NCI-H524 treated with DMSO at 0.1 percent for 48 hours (cell line): ENCODE results near the gene BLM.
"Not testable (repeated sequence)": the region's sequence is repeated elsewhere in the genome, so short reads cannot be mapped to it uniquely, and the experiment has no call there.

Experiments used
- DNase-seq: peaks from one replicate; lab custom pipeline; 2025; lab: John Stamatoyannopoulos, UW

Gene BLM

DNA sequence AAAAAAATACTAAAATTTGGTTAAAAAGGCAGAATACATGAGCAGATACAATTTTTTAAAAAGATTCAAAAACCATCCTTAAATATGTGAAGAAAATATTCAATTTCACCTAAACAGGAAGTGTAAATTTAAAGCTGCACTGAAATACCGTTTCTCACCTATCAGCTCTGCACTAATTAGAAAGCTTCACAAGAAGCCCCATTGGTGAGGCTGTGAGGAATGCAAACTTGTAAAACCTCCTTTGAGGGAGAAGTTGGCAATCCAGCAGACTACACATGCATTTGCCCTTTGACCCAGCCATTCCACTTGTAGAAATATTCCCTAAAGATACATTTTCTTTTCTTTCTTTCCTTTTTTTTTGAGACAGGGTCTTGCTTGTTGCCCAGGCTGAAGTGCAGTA, 18.8 kb downstream of the BLM start:
- DNase-seq: no peak

DNA sequence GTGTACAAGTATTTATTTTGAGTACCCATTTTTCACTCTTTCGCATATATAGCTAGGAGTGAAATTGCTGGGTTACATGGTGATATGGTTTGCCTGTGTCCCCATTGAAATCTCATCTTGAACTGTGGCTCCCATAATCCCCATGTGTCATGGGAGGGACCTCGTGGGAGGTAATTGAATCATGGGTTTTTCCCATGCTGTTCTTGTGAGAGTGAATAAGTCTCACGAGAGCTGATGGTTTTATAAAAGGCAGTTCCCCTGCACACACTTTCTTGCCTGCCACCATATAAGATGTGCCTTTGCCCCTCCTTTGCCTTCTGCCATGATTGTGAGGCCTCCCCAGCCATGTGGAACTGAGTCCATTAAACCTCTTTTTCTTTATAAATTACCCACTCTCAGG, 23.4 kb downstream of the BLM start:
- not testable (repeated sequence) for DNase-seq

DNA sequence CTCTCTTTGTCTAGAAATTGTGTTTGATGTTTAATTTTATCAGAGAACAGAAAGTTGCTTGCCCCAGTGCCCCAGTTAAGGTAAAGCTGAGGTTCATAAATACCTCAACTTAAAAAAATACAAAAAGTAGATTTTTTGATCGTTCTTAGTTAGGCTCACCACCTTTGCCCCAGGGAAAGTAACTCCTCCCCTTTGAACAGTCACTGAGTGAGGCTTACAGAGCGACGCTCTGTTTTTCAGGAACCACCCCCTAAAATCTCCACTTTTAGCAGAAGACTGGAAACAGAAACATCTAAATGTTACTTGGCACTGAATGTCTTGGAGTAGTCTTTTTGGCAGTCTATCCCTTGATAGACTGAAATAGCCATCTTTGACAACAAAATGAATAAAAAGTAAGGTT, 24.9 kb downstream of the BLM start:
- no peak for DNase-seq

DNA sequence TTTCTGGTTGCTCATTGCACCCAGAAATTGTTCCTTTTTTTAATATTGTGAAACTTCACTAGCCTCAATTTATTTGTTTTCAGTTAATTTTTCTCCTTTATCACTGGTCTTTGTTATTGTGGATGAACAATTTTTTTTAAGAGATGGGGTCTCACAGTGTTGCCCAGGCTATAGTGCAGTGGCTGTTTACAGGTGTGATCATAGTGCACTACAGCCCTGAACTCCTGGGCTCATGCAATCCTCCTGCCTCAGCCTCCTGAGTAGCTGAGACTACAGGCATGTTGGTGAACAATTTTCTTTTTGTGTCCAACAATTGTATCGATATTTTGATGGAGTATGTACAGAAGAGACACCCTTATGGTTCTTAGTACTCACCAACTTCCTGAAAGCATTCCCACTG, 26.3 kb downstream of the BLM start:
- DNase-seq: no peak

DNA sequence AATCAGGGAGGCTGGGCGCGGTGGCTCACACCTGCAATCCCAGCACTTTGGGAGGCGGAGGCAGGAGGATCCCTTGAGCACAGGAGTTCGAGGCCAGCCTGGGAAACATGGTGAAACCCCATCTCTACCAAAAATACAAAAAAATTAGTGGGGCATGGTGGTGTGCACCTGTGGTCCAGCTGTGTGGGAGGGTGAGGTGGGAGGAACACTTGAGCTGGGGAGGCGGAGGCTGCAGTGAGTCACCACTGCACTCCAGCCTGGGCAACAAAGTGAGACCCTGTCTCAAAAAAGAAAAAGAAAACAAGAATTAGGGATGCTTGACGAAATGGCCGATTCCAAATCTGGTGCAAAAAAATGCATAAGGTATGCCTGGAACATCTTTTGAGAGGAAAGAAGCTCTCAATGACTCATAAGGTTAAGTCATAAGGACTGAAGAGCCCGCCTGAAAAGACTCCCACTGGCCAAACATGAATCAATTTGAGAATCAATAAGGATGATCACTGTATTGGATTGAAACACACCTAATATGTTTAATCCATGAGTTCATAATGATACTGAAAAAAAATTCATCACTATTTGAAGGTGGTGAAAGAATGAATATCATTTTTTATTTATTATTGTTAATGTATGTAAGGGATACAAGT, 27.7 kb downstream of the BLM start:
- DNase-seq: no peak

DNA sequence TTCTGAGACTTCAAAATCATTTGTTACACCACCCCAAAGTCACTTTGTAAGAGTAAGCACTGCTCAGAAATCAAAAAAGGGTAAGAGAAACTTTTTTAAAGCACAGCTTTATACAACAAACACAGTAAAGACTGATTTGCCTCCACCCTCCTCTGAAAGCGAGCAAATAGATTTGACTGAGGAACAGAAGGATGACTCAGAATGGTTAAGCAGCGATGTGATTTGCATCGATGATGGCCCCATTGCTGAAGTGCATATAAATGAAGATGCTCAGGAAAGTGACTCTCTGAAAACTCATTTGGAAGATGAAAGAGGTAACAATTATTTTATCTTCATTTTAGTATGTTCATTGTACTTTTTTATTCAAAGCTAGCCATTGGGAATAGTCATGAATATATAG, 32.6 kb downstream of the BLM start:
- DNase-seq: no peak

DNA sequence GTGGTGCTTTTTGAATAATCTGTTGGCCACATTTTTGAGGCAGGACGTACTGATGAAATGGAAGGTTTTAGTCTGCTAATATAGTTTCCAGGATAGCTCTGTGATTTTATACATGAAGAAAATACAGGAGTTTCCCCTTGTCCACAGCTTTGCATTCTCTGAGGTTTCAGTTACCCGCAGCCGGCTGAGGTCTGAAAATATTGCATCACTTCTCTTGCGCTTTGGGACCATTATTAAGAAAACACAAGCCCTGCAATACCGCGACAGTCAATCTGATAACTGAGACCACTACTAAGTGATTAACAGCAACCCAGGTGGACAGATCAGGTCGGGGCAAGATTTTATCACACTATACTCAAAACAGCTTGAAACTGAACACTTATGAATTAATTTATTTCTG, 33.0 kb downstream of the BLM start:
- no peak for DNase-seq

DNA sequence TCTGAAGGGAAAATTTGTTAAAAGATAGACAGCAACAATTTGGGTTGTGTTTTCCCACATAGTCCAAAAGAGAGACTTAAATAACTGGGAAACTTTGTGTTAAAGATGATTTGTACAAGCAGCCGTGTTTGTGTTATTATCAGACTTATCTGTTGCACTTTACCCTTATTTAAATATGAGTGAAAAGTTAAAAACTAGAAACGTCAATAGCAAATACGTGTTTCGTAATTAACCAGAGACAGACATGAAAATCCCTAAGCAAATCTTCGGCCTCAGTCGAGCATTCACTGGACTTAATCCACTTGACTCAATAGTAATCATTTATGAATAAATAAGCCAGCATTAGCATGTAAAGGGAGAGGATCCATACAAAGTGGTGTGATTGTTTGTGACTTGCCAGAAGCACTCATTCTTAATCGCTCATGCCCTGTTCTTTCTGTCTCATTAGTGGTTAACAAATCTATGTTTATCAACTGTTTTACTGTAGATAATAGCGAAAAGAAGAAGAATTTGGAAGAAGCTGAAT, 34.2 kb downstream of the BLM start:
- DNase-seq: no peak

DNA sequence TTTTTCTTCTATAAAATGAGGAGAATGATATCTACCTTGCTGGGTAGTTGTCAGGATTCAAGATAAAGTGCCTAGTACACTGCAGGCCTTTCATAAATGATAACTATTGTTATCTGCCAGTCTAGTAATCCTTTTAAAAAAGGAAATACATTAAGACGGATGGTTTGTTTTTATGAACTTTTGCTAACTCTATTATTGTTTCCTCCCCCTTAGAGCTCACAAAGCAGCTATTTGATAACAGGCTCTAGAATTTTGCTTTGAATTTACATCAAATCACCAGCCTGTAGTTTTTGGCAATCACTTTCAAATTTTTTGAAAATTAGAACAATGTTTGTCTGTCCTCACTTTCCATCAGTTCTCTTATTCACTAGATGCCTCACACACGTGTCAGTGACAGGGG, 39.8 kb downstream of the BLM start:
- DNase-seq: no peak

DNA sequence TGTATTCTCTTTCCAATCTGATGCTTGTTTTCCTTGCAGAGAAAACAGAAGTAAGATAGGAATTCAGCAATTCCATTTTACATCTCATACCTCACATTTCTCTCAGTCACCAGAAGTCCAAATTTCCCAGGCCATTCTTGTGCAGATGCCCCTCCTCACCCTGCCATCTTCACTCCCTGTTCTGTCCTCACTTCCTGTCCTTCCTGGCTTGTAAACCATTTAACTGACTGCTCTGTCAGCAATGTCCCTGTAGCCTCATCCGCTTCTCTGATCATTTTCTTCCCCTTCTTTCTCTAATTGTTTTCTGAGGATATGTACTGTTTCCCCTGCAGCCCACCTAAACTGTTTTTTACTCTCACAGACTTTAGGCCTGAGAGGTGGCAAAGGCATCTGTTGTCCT, 40.3 kb downstream of the BLM start:
- DNase-seq: no peak

DNA sequence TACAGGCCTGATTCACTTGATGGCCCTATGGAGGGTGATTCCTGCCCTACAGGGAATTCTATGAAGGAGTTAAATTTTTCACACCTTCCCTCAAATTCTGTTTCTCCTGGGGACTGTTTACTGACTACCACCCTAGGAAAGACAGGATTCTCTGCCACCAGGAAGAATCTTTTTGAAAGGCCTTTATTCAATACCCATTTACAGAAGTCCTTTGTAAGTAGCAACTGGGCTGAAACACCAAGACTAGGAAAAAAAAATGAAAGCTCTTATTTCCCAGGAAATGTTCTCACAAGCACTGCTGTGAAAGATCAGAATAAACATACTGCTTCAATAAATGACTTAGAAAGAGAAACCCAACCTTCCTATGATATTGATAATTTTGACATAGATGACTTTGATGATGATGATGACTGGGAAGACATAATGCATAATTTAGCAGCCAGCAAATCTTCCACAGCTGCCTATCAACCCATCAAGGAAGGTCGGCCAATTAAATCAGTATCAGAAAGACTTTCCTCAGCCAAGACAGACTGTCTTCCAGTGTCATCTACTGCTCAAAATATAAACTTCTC, 43.6 kb downstream of the BLM start:
- no peak for DNase-seq

DNA sequence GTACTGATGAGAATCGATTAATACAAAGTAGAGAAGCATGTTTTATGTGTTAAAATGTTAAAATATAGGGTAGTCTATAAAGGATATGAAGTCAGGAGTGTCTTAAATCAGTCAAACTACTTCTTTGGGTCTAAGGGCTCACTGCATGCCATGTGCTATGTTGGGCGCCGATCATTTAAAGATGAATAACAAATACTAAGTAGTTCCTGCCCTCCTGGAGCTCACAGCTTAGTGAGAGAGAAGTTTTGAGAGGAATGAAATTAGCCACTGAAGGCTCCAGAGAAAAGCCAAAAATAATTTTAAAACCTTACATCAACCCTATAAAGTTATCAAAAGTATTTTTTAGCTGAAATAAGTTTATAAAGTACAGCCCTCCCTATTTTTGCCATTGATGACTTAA, 44.5 kb downstream of the BLM start:
- no peak for DNase-seq

DNA sequence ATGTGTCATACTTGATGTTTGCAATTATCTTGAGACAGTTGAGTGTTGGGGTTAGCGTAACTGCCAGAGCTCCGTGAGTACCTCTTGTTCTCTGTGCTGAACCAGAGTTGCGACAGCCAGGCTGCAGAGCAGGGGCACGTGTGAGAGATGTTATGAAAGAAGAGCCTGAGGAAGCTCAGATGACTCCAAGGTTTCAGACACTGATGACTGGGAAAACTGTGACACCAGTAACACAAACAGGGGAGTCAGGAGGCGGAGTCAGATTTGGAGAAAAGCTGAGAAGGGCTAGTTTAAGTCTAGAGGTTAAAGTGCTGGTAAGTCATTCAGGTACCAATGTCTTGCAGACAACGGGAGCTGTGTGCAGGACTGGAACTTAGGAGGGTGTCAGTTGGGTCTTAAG, 45.0 kb downstream of the BLM start:
- no peak for DNase-seq

DNA sequence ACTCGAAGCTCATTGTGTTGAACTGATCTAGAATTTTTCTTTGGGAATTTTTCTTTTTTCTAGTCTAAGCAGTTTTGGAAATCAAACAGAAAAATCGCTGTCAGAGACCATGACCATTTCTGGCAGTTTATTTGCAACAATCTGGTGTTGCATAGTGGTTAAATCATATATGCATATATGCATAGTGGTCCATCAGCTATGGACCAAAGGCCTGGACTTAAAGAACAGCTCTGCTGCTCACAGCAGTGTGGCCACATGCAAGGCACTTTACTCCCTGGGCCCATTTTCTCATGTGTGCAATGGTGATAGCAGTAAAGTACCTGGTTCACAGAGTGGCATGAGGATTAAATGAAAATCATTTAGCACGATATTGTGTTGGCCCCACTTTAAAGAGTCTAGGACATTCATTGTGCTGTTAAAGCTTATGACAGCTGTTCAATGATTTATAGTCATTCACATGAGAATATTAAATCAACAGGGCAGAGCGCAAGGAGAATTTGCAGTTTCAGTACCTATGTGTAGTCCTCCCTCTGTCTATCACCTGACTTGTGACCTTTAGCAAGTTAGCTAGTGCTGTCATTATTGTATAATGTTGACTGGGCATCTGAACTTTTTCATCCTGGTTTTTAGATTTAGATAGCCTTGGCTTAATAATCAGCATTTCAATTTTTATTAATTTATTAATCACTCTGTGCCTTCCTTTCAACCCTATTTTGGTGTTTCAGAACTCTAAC, 46.4 kb downstream of the BLM start:
- DNase-seq: no peak

DNA sequence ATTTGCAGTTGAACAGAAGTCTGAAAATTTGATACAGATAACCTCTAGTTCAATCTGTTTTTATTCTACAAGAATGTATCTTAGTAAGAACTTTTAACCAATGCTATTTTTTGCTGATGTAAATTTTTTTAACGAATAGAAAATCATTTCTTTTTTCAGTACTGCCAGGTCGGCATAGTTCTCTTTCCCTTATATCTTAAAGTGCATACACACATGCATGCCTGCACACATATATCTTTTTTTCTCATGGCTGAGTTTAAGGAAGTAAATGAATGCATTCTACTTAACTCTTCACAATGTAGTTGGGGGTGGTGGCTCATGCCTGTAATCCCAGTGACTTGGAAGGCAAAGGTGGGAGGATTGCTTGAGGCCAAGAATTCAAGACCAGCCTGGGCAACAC, 48.4 kb downstream of the BLM start:
- DNase-seq: no peak

DNA sequence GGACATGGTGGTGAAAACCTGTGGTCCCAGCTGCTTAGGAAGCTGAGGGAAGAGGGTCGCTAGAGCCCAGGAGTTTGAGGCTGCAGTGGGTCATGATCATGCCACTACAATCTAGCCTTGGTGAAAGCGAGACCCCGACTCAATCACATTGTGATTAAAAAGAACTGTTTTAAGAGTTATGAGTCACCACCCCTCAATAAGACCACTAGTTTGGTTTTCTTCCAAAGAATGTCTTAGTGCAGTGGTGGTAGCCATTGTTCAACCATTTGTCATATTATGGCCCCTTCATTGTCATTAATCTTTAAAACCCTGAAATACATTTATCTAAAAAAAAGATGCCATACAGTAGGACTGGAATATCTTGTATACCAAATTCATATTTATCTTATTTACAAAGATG, 48.8 kb downstream of the BLM start:
- DNase-seq: no peak

DNA sequence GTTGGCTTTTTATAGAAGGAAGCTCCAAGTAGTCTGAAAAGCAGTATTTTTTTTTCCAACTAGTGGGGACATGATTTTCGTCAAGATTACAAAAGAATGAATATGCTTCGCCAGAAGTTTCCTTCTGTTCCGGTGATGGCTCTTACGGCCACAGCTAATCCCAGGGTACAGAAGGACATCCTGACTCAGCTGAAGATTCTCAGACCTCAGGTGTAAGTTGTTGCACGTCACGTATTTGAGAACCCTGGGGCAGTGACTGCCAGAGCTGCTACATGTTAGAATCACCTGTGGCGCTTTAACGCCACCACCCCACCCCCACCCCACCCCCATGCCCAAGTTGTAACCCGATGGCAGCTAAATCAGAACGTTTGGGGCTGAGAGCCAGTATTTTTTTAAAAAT, 52.2 kb downstream of the BLM start:
- DNase-seq: no peak

DNA sequence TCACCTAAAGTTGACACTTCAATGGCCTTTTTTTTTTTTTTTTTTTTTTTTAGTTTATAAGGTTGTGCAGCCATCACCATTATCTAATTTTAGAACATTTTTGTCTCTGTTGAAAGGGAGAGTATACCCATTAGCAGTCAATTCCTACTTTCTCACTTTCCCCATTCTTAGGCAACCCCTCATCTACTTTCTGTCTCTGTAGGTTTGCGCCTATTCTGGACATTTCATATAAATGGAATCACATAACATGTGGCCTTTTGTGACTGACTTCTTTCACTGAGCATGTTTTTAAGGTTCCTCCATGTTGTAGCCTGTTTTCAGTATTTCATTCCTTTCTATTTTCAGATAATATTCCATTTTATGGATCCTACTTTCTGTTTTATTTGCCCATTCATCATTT, 56.3 kb downstream of the BLM start:
- DNase-seq: no peak

DNA sequence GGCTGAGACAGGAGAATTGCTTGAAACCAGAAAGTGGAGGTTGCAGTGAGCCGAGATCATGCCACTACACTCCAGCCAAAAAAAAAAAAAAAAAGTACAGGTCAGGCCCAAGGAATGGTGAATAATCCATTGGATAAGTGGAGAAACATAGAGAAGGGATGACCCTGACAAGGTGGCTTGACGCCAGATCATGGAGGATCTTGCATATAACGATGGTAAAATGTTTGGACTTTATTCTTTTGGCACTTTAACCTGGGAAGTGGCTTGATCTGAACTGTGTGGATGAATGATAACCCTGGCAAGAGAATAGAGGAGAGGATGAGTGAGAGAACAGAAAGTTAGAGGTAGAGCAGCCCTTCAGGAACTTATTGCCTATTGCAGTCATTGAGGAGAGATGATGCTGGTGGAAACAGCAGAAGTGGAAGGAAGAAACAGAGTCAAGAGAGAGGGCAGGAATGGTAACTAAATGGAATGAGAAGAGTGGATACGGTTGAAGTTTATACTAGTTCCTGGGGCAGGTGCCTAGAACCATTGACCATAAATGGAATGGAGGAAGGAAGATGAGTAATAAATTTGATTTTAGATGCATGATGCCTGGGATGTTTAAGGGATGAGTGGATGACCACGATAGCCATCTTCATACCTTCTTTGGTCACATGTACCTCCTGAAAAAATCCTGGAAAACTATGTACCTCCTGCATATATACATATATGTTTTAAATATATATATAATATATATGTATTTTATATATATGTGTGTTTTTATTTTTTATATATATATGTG, 57.8 kb downstream of the BLM start:
- DNase-seq: no peak

DNA sequence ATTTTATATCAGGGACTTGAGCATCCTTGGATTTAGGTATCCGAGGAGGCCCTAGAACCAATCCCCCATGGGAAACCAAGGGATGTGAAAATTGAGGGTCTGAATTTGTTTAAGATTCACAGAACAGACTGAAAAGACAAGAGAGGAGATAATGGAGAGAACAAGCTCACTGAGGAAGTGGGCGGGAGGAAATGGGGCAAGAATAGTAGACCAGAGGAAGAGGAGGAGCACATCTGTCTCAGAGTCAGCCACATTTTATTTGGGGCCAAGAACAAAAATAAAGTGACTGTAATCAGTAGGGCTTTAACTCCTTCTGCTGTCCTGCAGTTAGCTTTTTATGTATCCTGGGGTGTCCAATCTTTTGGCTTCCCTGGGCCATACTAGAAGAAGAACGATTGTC, 63.8 kb downstream of the BLM start:
- no peak for DNase-seq

DNA sequence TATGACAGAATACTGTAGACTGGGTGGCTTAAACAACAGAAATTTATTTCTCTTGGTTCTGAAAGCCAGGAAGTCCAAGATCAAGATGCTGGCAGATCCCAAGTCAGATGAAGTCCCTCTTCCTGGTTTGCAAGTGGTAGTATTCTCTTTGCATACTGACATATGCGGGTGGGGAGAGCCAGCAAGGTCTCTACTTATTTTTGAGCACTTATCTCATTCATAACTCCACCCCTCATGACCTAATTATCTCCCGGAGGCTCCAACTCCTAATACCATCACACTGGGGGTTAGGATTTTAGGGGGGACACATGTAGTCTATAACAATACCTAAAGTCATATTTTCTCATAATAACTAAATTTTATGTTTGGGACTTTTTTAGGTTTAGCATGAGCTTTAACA, 65.3 kb downstream of the BLM start:
- DNase-seq: no peak

DNA sequence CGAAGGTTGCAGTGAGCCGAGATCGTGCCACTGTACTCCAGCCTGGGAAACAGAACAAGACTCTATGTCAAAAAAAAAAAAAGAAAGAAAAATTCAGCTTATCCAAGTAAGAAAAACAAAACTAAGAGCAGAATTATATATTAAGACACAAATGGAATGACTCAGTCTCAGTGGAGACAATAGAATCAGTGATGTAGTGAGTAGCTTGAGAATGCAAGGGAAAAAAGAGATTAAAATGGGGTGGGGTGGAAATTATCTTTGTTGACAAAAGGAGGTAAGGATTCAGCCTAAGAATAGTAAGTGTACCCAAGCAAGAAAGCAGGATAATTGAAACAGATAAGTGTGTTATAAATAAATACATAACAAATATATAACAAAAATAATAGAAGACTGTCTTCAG, 70.7 kb downstream of the BLM start:
- DNase-seq: no peak

DNA sequence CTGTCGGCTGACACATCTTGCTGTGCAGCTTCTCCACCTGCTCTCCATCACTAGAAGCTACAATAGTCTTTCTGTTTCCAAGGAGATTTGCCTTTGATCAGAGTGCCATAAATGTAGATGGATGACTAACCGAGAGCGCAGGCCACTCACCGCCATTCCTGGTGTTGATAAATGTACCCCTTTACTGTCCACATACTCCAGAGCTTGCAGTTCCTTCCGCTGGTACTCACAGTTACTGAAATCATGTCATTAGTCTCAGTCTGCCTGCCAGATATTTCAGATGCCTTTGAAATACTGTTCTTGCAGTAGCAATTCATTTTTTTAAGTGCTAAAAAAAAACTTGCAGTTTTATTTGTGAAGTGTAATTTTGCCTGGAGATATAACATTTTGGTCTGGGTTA, 72.3 kb downstream of the BLM start:
- DNase-seq: no peak
